COR-L47 (cell line): ENCODE data around the gene HRCT1.
"Not testable (repeated sequence)": the region's sequence is repeated elsewhere in the genome, so short reads cannot be mapped to it uniquely, and the experiment has no call there.

Experiments used
- DNase-seq: peaks from one replicate; lab custom pipeline; 2025; lab: John Stamatoyannopoulos, UW

HRCT1 gene

DNA sequence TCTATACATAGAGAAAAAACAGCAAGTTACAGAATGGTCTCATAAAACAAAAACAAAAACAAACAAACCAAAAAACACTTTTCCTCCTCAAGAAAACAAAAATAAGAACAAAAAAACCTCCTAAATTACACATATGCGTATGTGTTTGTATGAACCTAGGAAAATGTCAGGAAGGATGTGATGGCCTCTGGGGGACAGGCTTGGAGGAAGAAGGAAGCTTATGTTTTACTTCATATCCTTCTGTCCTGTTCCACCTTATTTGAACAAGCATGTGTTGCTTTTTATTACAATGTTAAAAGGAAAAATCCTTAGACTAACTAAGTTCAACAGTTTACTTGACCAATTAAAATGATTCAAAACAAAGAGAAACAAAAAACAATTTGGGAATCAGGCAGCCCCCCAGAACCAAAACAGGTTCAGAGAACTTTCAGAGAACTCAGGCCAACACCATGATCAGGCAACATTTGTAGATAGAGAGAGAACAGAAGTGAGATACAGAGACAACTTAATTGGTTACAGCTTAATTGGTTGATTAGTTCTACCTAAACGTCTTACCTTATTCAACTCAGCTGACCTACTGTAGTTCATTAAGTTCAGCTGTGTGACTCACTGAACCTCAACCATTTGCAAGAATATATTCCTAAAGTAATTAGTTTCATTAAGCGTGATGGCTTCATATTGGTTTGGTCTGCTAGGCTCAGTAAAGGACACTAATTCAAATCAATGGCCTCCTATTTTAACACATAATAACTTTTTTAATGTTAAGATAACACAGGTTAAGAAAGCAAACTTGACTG, 13.4 kb downstream of the HRCT1 start:
- no peak for DNase-seq

GRCh38 chr9:35920051-35920620, 14.1 kb downstream of the HRCT1 start:
- no peak for DNase-seq

GRCh38 chr9:35923598-35923926, 17.6 kb downstream of the HRCT1 start:
- no peak for DNase-seq

GRCh38 chr9:35923927-35924763, 18.1 kb downstream of the HRCT1 start:
- no peak for DNase-seq

- DNase-seq = no peak
Measured at GRCh38 chr9:35928591-35929452, 22.8 kb downstream of the HRCT1 start.

- no peak for DNase-seq
Measured at GRCh38 chr9:35929453-35929718, 23.4 kb downstream of the HRCT1 start.

DNA sequence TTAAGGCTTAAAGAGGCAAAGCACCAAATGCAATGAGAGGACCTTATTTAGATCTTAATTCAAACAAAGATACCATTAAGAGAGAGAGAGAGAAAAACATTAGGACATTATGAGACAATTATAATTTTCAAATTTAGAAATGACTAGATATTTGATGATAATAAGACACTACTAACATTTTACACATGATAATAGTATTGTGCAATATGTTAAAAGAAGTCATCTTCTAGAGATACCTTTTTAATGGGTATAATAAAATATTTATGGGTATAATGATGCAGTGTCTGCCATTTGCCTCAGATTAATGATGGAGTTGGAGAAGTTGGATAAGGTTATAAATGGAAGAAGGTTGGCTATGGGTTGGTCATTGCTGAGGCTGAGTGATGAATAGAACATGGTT, 24.5 kb downstream of the HRCT1 start:
- no peak for DNase-seq

DNA sequence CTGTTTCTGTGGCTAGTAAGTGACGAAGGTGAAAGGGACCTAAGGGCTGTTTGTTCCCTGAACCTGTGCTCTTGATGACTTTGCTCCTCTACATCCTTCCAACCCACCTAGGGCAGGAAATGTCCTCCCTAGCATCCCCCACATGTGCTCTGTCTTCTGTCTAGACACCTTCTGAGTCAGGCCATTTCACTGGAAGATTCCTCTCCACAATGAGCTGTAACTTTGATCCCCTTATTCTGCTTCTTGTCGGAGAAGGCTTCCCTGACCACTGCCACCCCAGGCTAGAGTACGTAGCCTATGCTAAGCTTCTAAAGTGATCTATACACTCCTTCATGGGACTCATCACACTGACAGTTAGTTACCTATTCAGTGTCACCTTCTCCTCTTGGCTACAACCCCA, 25.0 kb downstream of the HRCT1 start:
- no peak for DNase-seq

- no peak for DNase-seq
Measured at GRCh38 chr9:35932735-35933134, 26.7 kb downstream of the HRCT1 start.

DNA sequence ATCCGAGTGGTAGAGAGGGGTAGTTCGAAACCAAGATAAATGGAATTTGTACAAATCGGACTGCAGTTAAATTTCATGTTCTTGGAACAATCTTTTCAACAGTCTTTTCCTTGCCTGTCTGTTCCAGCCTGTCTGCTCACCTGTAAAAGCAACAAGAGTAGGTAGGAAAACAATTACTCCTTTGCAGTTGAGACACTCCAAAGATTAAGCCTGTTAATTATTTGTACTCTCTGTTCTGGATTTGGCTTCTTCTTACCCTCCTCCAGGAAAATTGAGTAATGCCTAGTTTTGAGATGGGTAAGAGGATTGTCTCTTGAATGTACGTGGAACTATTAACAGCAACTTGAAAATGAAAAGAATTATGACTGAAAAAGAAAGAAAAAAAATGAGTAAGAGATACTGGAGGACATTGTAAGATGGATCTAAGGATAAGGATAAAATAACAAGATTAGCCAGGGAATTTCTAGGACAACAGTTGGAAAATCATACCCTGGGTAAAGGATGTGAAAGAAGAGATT, 27.6 kb downstream of the HRCT1 start:
- no peak for DNase-seq

DNA sequence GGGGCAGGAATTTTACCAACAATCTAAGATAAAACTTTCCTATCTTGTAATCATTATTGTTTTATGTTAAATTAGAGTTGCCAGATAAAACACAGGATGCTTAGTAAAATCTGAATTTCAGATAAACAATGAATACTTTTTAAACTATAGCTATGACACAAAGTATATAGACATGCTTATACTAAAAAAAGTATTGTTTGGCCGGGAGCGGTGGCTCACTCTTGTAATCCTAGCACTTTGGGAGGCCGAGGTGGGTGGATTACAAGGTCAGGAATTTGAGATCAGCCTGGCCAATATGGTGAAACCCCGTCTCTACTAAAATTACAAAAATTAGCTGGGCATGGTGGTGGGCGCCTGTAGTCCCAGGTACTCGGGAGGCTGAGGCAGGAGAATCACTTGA, 28.1 kb downstream of the HRCT1 start:
- DNase-seq = not testable (repeated sequence)

- DNase-seq = no peak
Measured at GRCh38 chr9:35935261-35935660, 29.3 kb downstream of the HRCT1 start.

DNA sequence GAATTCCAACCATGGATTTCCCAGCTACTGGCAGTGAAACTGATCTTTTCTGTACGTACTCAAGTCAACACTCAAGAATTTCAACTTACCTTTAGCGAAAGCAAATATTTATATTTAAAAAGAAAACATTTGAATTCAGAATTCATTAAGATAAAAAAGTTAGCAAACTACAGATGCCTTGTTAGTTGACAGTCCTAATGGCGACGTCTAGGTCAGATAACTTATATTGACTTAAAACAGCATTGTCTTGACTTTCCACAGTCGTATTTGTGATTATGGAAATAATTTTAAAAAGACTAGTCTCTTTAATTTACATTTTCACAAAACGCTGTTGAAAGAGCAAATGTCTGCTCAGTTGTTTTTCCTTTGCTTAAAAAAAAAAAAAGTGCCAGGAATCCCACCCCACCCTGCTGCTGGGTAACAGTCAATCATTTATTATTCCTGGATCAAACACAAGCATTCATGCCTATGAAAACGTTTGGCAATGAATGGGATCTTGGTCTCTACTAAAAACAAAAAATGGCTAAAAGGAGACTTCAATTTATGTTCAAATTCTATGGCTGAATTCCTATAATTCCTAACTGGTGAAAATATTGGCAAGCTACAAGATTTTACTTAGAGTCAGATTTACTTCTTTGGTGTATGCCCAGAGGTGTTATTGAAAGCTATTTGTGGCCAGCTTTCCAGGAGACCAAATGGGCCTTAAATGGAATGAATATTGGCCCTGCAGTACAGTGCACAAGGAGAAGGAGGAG, 29.9 kb downstream of the HRCT1 start:
- no peak for DNase-seq

GRCh38 chr9:35937227-35937626, 31.2 kb downstream of the HRCT1 start:
- no peak for DNase-seq

- DNase-seq = no peak
Measured at GRCh38 chr9:35938474-35939356, 32.7 kb downstream of the HRCT1 start.

DNA sequence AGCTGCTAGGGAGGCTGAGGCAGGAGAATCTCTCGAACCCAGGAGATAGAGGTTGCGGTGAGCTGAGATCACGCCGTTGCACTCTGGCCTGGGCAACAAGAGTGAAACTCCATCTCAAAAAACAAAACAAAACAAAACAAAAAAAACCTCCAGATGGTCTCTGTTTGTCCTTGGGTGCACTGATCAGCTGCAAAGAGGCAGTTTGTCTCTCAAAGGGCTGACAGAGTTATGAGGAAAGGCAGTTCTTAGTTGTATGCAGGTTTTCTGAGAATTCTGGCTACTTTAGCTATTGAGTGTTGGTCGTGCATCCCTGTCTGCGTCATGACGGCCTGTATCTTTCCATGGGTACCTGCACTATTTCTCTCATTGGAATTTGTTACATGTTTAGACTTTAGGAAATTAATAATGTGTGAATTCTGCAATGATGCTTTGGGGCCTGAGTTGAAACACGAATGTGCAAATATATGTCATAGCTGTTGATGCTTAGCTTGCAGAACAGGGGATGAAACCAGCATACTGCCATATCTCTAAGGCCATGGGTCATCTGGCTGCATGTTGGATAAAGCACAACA, 33.8 kb downstream of the HRCT1 start:
- no peak for DNase-seq

- DNase-seq = no peak
Measured at GRCh38 chr9:35940458-35941407, 34.7 kb downstream of the HRCT1 start.

DNA sequence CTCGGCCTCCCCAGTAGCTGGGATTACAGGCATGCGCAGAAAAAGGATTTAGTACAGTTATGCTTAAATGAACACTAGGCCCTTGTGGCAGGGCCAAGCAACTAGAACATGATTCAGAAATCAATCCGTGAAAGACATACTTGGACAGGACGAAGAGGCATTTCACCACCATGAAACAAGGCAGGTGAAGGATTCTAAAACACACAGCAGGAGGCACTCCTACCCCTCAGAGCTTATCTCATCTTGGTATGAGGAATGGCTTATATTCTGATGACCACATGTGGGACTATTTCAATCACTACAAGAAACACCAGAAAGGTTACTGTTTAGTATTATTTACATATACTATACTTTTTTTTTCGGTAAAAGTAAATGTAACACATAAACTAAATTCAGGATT, 36.3 kb downstream of the HRCT1 start:
- DNase-seq = no peak

DNA sequence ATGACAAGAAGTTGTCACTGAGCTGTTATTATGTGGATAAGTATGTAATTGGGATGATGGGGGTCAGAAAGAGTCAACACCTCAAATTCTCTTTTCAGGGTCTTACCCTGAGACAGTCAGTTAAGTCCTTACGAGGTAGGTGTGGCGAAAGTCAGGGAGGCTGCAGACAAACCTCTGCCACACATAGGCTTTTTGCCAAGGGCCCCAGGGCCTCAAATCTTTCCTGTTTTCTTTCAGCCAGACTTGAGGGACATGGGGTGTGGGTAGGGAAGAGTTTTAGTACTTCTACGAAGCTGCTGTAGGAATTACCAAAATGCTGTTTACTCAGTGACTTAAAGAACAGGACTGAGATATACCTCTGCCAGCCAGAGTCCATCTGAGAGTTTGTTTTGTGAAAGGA, 38.2 kb downstream of the HRCT1 start:
- DNase-seq = no peak
